HG03571 (cell line): Measurements from ENCODE around the gene AMOTL2.

Experiments
- ATAC-seq: cut with Tn5 transposase; IDR thresholded peaks from one replicate; pipeline ENCODE4 v1.9.1; 2021; ENCODE audit not compliant: unreplicated experiment

Gene AMOTL2

DNA sequence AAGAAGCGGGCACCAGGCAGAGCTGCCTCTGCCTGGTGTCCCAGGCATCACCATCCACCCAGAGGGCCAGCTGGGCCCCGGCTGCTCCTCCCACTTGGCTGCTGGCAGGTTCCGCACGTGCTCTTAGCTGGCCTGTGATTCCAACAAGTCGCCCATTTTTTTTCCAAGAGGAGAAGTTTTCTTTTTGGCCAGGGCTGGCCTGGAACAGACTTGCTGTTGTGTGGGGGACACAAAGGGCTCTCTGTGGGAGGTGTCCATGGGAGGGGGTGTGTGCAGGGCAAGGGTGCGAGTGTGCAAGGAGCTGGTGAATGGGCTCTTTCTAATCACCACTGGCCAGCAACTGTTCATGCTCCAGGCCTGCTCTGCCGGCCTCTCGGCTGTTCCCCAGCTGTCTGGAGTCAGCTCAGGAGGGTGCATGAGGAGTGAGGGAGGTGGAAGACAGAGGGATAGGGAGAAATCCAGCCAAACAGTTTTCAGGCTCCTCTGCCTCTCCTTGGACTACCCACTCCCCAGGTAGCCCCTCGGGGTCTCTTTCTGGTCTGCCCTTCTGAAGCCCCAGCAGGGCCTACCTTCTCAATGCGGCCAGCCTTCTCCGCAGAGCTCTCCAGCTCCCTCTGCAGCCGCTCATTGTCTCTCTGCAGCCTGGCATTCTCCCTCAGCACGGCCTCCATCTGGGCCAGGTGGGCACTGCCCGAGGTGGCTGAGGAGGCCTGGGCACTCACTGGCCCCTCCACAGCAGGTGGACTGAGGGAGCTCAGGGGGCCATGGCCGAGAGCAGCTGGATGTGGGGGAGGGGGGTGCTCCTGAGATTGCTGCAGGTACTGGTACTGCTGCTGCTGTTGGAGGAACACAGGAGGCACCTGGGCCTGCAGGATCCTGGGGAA lies 7.1 kb downstream of the AMOTL2 start:
- ATAC-seq, result no peak

DNA sequence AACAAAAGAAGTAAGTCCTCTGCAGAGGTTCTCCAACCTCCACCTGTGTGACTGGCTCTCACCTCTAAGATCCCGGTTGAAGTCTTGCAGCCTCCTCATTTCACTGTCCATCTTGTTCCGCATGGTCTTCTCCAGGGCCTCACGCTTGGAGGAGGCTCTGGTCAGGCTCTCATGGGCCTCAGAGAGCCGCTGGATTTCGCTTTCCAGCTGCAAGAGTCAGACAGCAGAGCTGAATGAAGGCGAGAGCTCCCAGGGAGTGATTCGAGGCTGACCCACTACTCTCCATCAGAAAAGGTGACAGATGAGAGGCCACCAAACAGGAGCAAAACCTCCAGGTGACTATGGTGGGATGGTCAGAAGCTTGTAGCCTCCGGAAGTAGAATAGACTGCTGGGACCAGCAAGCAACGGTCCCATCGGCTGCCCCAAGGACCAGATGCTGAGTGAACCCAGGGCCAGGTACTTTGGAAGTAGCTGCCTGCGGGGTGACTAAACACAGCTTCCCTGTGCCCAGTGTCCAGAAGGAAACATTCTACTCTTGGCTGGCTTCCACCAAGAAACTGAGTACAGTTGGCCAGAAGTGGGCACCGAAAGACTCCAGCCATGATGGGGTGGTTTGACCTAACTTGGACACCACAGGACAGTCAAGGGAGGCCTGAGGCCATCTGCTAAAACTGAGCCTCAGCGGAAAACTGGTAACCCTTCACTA lies 7.9 kb downstream of the AMOTL2 start:
- no peak for ATAC-seq

DNA sequence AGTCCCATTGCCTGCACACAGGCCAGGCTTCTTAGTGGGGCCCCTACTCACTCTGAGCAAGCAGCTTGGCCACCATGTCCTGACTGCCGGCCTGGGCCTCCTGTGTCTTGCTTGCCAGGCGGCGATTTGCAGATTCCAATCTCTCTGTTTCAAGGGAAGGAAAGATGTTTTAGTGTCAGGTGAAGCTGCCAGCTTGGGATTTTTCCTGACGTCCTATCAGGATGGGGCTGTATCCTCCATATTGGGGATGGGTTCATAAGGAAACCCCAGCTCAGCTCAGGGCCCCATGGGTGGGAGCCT lies 8.5 kb downstream of the AMOTL2 start:
- no peak for ATAC-seq

DNA sequence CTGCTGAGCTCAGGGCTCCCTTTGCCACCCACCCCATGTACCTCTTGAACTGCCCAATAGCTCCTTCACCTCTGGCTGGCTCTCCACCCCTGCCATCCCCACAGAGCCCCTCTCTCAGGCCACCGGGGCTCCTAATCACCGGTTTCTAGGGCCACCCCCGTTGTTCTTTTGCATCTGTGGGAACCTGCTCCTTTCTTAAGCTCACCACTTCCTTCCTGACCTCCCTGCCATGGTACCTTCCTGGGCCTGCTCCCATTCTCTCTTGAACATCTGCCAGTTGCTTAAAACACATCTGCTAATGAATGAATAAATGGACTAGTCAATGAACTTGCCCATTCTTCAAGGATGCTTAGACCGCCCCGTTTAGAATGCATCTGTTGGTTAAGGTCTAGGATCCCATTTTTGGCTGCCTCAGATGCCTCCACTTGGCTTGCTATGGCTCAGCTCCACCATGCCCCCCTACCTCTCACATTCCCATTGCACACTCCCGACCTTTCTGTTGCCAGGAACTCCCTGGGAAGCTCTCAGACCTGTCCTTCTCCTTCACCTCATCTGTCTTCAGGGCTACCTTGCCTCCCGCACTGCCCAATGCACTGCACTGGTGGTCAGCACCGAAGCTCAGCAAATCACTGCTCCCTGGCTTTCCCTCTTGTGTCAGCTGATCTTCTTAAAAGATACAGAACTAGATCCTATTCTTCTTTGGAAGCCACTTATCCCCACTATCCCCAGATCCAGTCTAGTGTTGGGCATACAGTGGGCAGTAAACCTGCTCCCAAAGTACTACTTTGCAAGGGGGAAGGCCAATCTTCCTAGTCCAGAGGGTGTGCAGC lies 9.1 kb downstream of the AMOTL2 start:
- no peak for ATAC-seq

DNA sequence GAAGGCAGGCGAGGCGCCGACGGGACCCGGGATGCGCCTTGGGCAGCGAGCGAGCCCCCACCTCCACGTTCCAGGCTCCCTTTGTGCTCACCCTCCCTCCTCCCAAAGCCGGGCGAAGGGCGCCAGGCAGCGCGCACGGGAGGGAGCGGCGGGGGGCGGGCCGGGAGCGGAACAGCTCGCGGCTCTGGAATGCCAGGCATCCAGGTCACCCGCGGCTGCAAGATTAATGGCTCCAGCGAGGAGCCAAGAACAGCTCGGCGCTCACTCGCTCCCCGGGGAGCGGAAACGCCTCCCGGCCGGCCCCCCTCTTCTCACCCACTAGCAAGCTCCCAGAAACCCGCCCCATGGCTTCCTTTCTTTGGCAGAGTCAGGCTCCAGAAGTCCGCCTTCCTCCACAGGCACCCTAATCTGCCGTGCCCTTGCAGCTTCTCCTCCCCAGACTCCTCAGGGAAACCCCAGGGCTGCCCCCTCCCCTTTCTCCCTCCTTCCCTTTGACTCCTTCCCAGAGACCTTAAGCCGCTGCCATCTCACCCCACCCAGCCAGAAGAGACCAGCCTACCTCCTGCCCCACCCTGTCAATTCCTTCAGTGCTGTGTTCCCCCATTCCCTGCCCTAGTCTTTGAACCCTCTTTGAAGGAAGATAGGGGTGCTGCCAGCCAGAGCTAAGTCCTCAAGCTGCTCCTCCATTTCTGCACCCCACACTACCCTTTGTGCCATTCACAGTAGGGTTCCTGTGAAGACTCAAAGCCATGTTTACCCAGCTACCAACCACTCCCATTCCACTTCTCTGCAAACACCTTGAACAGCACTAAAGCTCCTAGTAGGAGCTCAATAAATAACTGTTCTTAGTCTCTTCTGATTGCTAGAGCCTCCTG lies 9.9 kb downstream of the AMOTL2 start:
- no peak for ATAC-seq

DNA sequence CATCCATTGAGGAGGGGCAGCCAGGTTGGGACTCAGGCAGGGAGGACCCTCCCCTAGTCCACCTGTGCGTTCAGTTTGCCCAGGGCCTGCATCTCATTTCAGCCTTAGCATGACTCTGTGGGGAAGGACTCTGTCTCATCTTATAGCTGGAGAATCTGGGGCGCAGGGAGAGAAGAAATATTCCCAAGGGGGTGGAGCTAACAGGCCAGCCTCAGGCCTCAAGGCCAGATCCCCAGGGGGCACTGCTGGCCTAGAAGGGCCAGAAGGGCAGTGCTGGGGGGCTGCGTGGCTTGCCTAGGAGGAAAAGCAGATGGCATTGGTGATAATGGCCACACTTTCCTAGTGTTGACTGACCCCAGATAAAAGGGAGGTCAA lies 10.9 kb downstream of the AMOTL2 start:
- no peak for ATAC-seq

DNA sequence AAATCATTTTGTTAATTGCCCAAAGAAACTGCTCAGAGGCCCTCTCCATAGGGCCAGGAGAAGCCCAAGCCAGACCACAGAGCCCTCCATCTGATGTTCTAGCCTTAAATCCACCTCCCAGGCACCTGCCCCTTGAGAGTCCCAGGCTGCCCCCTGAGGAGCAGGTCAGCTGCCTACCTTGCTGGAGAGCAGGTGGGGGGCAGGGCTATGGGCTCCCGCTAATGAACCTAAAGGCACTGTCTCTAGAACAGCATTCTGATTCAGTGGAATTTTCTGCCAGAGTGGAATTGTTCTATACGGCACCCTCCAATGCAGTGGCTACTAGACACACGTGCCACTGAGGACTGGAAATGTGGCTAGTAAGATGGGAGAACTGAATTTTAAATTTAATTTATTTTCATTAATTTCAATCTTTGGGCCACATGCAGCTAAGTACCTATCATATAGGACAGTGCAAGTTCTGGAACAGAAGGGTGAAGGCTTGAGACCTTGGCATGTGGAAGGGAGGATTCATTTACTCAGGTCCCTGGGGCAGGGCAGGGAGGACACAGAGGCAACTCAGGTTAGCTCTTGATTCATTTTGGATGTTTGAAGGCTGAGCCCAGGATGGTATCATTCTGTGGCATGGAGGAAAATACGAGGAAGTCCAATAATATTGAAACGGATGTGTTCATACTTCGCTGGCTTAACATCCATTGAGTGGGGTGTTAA lies 11.4 kb downstream of the AMOTL2 start:
- ATAC-seq, result no peak

DNA sequence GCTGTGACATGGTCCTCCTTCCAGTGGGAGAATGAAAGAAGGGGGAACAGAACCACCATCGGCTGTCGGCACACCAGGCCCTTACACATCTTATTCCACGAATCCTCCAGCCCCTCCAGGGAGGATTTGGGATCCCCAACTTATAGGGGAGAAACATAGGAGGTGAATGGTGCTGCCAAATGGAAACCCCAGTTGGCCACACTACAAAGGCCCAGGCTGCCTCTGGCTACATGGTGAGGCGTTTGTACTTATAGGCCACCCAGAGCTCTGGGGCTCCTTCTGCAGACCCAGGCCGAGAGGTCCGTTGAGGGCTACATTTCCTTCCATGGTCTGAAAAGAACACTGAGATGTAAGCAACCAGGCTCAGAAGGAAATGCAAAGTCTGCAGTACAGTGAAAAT lies 12.0 kb downstream of the AMOTL2 start:
- ATAC-seq, result no peak

DNA sequence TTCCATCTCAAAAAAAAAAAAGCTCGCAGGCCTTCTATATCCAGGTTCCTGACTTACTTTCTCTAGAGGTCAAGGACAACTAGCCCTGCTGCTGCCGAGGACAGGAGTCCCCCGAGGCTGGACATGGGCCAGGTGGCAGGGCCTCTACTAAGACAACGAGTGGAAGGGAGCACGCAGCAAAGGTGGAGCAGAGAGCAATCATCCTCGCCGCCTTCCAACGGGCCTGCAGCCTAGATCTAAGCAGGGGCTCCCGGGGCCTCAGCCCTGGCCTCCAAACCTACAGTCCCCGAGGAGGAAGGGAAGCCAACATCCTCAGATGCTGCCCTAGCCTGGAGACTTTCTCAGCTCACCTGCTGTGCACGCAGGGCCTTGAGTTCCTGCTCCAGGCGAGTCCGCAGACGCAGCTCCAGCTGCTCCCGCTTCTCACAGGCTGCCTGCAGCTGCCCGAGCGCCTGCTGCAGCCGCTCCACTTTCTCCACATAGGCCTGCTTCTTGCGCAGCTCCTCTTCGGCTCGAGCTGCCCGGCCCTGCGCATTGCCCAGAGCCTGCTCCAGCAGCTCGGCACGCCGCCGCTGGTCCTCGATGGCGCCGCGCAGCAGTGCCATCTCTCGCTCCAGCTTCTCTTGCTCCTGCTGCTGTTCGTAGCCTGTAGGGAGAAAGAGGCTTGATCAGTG lies 12.9 kb downstream of the AMOTL2 start:
- ATAC-seq, result no peak

DNA sequence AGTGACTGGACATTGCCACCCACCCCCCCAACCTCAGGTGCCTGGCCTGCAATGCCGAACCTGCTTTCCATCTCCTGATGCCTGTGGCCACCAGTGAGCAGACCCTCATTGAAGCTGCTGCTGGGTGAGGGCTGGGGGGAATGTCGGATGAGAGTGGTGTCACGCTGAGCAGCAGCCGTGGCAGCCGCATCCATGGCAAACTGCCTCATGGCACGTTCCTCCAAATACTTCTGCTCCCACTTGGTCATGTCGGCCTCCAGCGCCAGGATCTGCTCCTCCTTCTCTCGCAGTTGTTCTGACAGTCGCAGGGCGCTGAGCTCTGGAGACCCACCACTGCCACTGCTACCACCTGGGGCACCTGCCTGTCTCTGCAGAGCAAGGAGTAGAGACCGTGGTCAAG lies 14.2 kb downstream of the AMOTL2 start:
- no peak for ATAC-seq

DNA sequence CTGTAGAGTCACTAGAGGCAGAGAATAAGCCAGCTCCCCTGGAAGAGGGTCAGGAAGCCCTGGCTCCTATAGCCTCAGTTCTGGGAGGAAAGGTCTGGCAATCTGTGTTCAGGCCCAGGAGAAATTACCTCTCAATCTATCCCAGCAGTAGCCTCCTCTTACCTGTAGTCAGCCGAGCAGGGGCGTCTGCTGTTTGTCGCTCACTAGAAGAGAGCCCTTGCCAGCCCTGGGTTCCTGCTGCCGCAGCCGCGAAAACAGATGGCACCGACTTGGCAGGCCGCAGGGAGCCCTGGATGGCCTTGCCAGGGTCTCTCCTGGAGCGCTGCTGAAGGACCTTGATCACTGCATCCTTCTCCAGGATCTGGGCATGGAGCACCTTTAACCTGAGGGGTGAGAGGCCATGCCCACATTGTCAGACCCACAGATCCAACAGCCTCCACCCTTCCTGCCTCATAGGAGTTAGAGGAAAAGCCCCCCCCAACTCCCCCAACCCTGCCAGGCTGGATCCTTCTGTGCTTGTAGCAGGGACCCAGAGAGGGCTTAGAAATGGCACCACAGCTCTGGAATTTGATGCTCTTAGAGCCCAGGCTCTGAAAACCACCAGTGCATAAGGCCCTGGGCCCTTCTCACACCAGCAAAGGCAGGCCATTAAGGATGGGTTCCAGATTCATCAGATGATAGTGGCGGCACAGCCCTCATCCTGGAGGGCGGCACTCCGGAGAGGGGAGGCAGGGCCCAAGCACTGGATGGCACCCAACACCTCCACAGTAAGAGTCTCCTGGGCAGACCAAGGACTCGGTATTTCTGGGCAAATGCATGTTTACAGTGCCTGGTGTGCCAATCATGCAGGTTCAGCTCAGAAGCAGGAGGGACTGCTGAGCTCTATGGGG lies 14.9 kb downstream of the AMOTL2 start:
- no peak for ATAC-seq

DNA sequence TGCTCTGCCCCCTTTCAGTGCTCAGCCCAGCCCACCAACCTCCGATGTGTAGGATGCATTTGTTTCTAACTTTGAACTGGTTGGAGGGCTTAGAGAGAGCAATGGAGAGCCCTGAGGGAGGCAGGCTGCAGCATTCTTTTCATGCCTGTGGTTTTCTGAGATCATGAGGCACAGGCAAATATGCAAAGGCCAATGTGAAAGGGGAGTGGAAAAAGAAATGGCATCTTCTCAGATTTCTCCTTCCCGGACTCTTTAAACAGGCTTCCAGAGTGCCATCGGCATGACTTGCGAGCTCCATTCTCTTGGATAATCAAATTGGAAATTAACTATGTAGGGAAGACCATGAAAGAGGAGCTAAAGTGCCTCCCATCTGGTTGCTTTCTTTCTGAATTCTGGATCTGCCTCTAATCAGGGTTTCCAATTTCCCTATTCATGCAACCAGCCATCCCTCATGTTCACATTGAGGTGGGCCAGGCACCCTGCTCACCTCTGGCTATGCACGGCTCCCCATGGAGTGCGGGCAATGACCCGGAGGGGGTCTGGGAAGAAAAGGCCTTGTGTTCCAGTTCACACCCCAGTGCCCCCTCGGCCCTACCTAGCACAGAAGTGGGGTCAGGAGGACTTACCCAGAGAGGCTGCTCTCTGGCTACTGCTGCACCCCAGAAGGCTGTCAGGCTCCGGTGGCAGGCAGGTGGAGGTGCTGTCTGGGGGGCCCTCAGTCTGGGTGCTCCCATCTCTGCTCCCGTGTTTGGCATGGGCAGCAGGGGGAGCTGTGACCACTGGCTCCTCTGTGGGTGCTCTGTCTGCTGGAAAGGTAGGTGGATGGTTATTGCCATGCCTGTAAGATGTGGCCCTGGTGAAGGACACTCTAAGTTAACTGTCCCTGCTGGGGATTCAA lies 16.1 kb downstream of the AMOTL2 start:
- ATAC-seq, result no peak

DNA sequence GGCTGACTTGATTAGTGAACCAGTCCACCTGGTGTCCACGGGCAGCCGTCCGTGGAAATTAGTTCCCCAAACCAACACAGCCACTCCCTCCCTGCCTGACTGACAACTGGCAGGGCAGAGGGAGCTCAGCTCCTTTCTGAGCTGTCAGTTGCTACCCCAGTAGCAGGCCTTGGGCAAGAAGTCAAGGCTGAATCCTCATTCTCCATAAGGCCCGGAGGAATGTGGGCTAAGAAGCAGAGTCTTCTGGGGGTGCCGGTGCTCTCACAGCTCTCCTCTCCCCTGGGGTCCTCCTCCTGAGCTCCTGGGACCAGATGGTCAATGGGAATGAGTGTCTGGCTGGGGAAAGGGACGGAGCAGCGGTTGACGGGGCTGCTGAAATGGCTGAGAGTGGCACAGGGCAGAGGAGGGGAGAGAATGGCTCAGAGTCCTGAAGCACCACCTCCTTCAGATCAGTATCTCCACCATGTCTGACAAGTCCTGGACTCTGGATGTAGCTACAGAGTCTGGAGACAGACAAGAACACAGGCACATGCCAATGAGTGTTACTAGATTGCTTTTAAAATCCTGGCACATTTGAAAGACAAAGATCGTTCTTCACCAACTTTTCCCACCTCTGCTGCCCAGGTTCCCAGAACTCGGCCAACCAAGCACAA lies 16.9 kb downstream of the AMOTL2 start:
- ATAC-seq, result no peak

DNA sequence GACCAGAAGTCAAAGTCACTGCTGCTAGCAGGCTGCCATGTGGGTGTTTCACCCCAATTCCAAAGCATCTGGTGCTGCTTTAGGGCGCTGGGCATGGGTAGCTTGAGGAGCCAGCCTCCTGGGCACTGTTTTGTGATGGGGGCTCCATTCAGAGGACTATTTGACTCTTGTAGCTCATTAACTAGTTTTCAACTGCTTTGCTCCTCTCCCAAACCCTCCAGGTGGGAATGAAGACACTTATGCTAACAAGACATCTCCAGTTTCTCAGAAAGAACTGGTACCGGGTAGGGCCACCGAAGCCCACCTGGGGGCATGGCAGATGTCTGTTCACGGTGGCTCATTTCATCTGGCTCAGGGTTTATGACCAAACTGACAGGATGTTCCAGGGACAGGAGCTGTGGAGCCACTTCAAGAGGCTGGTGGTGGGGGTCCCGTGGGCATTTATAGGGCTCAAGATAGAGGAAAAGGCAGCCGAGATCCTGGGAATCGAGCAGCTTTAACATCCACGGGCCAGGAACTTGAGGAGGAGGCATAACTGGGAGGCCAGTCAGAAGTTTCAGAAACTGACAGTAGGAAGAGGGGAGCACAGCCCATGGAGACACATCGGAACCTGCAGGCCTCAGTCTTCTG lies 17.7 kb downstream of the AMOTL2 start:
- ATAC-seq, result no peak

DNA sequence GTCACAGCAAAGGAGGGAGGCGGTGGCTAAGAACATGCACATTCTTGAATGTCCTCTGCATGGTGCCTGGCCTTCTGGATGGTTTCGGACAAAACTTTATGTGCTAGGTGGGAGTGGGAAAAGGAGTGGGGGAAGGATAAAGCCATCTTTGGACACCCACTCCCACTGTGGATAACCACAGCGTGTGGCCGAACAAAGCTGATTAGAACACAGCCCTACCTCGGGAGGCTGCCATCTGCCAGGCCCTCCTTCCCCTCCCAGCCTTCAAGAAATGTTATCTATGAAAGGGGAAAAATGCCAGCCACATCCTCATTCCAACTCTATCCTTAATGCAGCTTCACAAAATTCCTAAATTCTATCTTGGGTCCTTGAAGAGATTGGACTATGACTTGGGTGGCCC lies 18.8 kb downstream of the AMOTL2 start:
- ATAC-seq, result no peak

DNA sequence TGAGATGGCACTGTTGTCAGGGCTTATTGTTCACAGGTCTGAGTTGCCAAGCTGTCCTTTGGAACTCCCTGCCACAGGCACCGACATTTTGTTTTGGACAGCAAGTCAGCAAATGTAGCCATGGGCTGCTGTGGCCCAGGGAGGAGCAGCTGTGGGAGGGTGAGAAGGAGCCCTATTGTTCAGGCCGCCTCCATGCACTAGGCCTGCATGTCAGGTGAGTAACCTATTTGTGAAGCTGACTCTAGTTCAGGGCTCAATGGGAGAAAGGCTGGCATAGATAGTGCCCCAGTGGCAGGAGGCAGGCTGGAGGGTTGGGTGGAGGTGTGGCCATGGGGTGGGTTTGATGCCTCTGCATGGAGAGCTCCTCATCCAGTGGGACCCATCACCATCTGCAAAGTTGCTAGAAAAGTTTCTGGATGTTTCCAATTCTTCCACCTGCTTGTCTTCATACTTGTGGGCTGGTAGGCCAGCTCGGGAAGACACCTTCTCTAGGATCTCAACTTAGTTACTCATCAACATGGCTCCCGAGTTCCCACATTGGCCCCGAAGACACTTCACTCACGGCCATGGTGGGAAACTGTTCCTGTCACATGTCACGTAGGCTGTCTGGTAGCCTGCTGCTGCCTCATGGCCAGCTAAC lies 19.5 kb downstream of the AMOTL2 start:
- no peak for ATAC-seq
